B cell (primary cell): ENCODE data around the gene GDPD4. TPM values are rescaled to one million over a fixed set of nuclear protein-coding genes. Genes with fewer than 3 reads are reported as not detected.

Experiments
- ATAC-seq: fragments of 200-7000 bp; cut with Tn5 transposase; one replicate; pipeline ENCODE4 v1.10.0; 2021; ENCODE audit warnings: low read depth, mild to moderate bottlenecking, moderate number of reproducible peaks, moderate library complexity
- CTCF ChIA-PET: fragments of 350-600 bp; sonication (Branson Sonifier 250); formaldehyde crosslinking; loops from one replicate; lab custom pipeline; 2021; ENCODE audit warnings: antibody characterized with exemption, inconsistent platforms; lab: Charles Lee
- POLR2A ChIA-PET: fragments of 350-600 bp; sonication (Branson Sonifier 250); formaldehyde crosslinking; loops from one replicate; lab custom pipeline; 2021; ENCODE audit warnings: antibody characterized with exemption; lab: Charles Lee
- DNase-seq: peaks from one replicate; pipeline ENCODE4 v3.0.0; 2013
- H2AFZ ChIP-seq: 2 replicates; pipeline ENCODE4 v1.6.1; 2012; ENCODE audit warnings: mild to moderate bottlenecking, low read depth, low read length; ENCODE audit not compliant: insufficient read depth, poor library complexity, severe bottlenecking
- H3K27ac ChIP-seq, 2 donors: 1 replicate in 1 of 2; 2 replicates in 1 of 2; pipeline ENCODE4 v1.5.1; 2012 to 2013; ENCODE audit warnings: low read length in 2 of 2, mild to moderate bottlenecking in 2 of 2, moderate library complexity in 1 of 2
- H3K27me3 ChIP-seq, 4 experiments: fragments of 200-600 bp in 1 of 4; sonication (generic) in 1 of 4; replicated peaks in 1 of 4; 1 replicate in 2 of 4; 2 replicates in 2 of 4; pipeline versions ENCODE4 v1.6.1 to v1.7.0; 2013 to 2016; ENCODE audit warnings: low read length in 3 of 4, mild to moderate bottlenecking in 2 of 4, mixed read lengths in 1 of 4, moderate library complexity in 1 of 4; ENCODE audit not compliant: insufficient read depth in 4 of 4, control insufficient read depth in 3 of 4; ENCODE audit errors: control extremely low read depth in 1 of 4
- H3K36me3 ChIP-seq, 2 experiments: replicated peaks in 1 of 2; 1 replicate in 1 of 2; 2 replicates in 1 of 2; pipeline versions ENCODE4 v1.6.1 to v1.7.1; 2013; ENCODE audit warnings: low read length in 1 of 2; ENCODE audit not compliant: insufficient read depth in 2 of 2, control insufficient read depth in 1 of 2; ENCODE audit errors: control extremely low read depth in 1 of 2, extremely low read depth in 1 of 2
- H3K4me1 ChIP-seq, 2 donors: fragments of 200-600 bp in 1 of 2; sonication (generic) in 1 of 2; 1 replicate in 1 of 2; 2 replicates in 1 of 2; pipeline versions ENCODE4 v1.5.1 to v1.6.1; 2013 to 2017; ENCODE audit warnings: low read length in 2 of 2; ENCODE audit not compliant: control insufficient read depth in 2 of 2, insufficient read depth in 2 of 2
- H3K4me2 ChIP-seq: replicated peaks from 2 replicates; pipeline ENCODE3; 2012; ENCODE audit warnings: mild to moderate bottlenecking, low read depth, low read length; ENCODE audit not compliant: poor library complexity, severe bottlenecking
- H3K4me3 ChIP-seq, 5 experiments: fragments of 200-600 bp in 1 of 5; sonication (generic) in 1 of 5; 1 replicate in 3 of 5; 2 replicates in 2 of 5; pipeline versions ENCODE4 v1.5.1 to v1.7.0; 2011 to 2016; ENCODE audit warnings: low read length in 4 of 5, mild to moderate bottlenecking in 4 of 5, low read depth in 2 of 5, control low read depth in 1 of 5, moderate library complexity in 1 of 5; ENCODE audit not compliant: insufficient read depth in 1 of 5; ENCODE audit errors: control extremely low read depth in 1 of 5, extremely low read depth in 1 of 5
- H3K79me2 ChIP-seq: fragments of 200-600 bp; sonication (generic); one replicate; pipeline ENCODE4 v1.6.0; 2016; ENCODE audit warnings: low read length; ENCODE audit not compliant: control insufficient read depth, insufficient read depth
- H3K9ac ChIP-seq: fragments of 200-600 bp; sonication (generic); 2 replicates; pipeline ENCODE4 v1.6.1; 2017; ENCODE audit warnings: mild to moderate bottlenecking, low read length, moderate library complexity
- H3K9me3 ChIP-seq, 3 donors: one replicate each; pipeline versions ENCODE4 v1.6.1 to v1.7.1; 2013; ENCODE audit warnings: low read length in 2 of 3; ENCODE audit not compliant: control insufficient read depth in 2 of 3, insufficient read depth in 1 of 3; ENCODE audit errors: control extremely low read depth in 1 of 3
- H4K20me1 ChIP-seq: 2 replicates; pipeline ENCODE4 v1.6.0; 2012; ENCODE audit warnings: mild to moderate bottlenecking, low read length; ENCODE audit not compliant: insufficient read depth, control insufficient read depth, poor library complexity, severe bottlenecking
- H3K27ac Mint-ChIP-seq: one replicate; pipeline ENCODE4 v1.8.0; 2021; ENCODE audit warnings: mixed read lengths
- H3K27me3 Mint-ChIP-seq: one replicate; pipeline ENCODE4 v1.8.0; 2021; ENCODE audit warnings: mixed read lengths
- H3K4me1 Mint-ChIP-seq: one replicate; pipeline ENCODE4 v1.8.0; 2021; ENCODE audit warnings: mixed read lengths
- H3K4me3 Mint-ChIP-seq: one replicate; pipeline ENCODE4 v1.8.0; 2021; ENCODE audit warnings: mixed read lengths
- H3K9me3 Mint-ChIP-seq: one replicate; pipeline ENCODE4 v1.8.0; 2022; ENCODE audit warnings: mixed read lengths; ENCODE audit not compliant: insufficient read depth
- CTCF ChIP-seq: fragments of 200-600 bp; IDR thresholded peaks from one replicate; pipeline ENCODE4 v1.8.0; 2022; ENCODE audit warnings: antibody characterized with exemption, mild to moderate bottlenecking
- EZH2 ChIP-seq: IDR thresholded peaks from 2 replicates; pipeline ENCODE4 v1.6.1; 2012; ENCODE audit warnings: borderline replicate concordance, low read depth, mild to moderate bottlenecking, moderate library complexity, low read length; ENCODE audit not compliant: insufficient read depth, poor library complexity, severe bottlenecking
- WGBS: methylation state at CpG from one replicate; pipeline ENCODE4 v1.1.5; 2013; ENCODE audit warnings: missing lambda C conversion rate; ENCODE audit not compliant: insufficient coverage; 5-methylcytosine and 5-hydroxymethylcytosine counted together
- intact Hi-C: fragments of 100-400 bp; cut with micrococcal nuclease; formaldehyde crosslinking; loops from one replicate; pipeline ENCODE4 v1.10.0; 2022
- polyA plus RNA-seq: library from polyadenylated mRNA; depleted of rRNA; stranded (reverse); fragments of >200 nt; gene quantifications from 2 replicates; pipeline ENCODE4 v1.2.3, GENCODE V29; 2012
- total RNA-seq, 2 donors: library from RNA; stranded (reverse); fragments of 120-200 nt in 1 of 2; gene quantifications; 1 replicate in 1 of 2; 2 replicates in 1 of 2; pipeline versions ENCODE4 v1.2.3 to v1.2.4, GENCODE V29; 2013 to 2022

Gene GDPD4
- total and polyA plus RNA-seq, 2 donors (not counting 1 experiment from before 2014, with no cell fraction given), result not detected

- H3K36me3 ChIP-seq, result no peaks in the 10 kb centered on the region
- H3K27me3 ChIP-seq, result no peaks in the 10 kb centered on the region
- intact Hi-C loops, result no loop called here
- H3K79me2 ChIP-seq, result no peaks in the 10 kb centered on the region
- DNase-seq (no peak), ATAC-seq (no peak)
- no peak overlapping the region for H3K4me3 ChIP-seq
- H3K27ac ChIP-seq, result no peak overlapping the region
- CTCF ChIA-PET, result no interaction called here
- no peak for TF ChIP-seq CTCF
- no peak for TF ChIP-seq EZH2
- no peaks in the 10 kb centered on the region for H3K27me3 Mint-ChIP-seq
- peaks cover 0 to 2% (median 0%) of the 10 kb centered on the region in 3 donors for H3K9me3 ChIP-seq
- no peak overlapping the region for H3K27ac Mint-ChIP-seq
- H3K4me1 ChIP-seq, result no peaks in the 10 kb centered on the region
- no peak overlapping the region for H3K4me2 ChIP-seq
- H3K4me1 Mint-ChIP-seq, result no peaks in the 10 kb centered on the region
- H3K9me3 Mint-ChIP-seq, result no peaks in the 10 kb centered on the region
- no peak overlapping the region for H3K4me3 Mint-ChIP-seq
- no peak overlapping the region for H3K9ac ChIP-seq
- POLR2A ChIA-PET, result no interaction called here
- no peaks in the 10 kb centered on the region for H4K20me1 ChIP-seq
- 90% methylated on average over 2 of the region's 5 CpGs for WGBS
- H2AFZ ChIP-seq, result no peak overlapping the region
Measured at GRCh38 chr11:77309401-77310085, 8.1 kb upstream of the GDPD4 start.

GRCh38 chr11:77308838-77309237 lies 7.4 kb upstream of the GDPD4 start:
- Histone ChIP-seq H3K9ac (no peak overlapping the region), H3K36me3 (no peaks in the 10 kb centered on the region), H2AFZ (no peak overlapping the region), H3K9me3 (peaks cover 0 to 2% (median 0%) of the 10 kb centered on the region in 3 donors), H3K27ac (no peak overlapping the region), H3K27me3 (no peaks in the 10 kb centered on the region), H3K4me3 (no peak overlapping the region), H4K20me1 (no peaks in the 10 kb centered on the region), H3K4me1 (no peaks in the 10 kb centered on the region), H3K4me2 (no peak overlapping the region), H3K79me2 (no peaks in the 10 kb centered on the region)
- no peaks in the 10 kb centered on the region for H3K9me3 Mint-ChIP-seq
- ATAC-seq, result no peak
- DNase-seq, result no peak
- H3K27ac Mint-ChIP-seq, result no peak overlapping the region
- intact Hi-C loops, result no loop called here
- H3K27me3 Mint-ChIP-seq, result no peaks in the 10 kb centered on the region
- no peak overlapping the region for H3K4me3 Mint-ChIP-seq
- no peaks in the 10 kb centered on the region for H3K4me1 Mint-ChIP-seq
- ChIA-PET CTCF (no interaction called here), POLR2A (no interaction called here)
- TF ChIP-seq CTCF, result no peak
- no peak for TF ChIP-seq EZH2
